HG02970 (cell line): ENCODE data around the gene TMEM181.
"Not testable (repeated sequence)": the region's sequence is repeated elsewhere in the genome, so short reads cannot be mapped to it uniquely, and the experiment has no call there.

ENCODE experiments used
- ATAC-seq: cut with Tn5 transposase; IDR thresholded peaks from one replicate; pipeline ENCODE4 v1.9.1; 2021; ENCODE audit warnings: mild to moderate bottlenecking, moderate library complexity, moderate number of reproducible peaks; ENCODE audit not compliant: unreplicated experiment, low FRiP score

TMEM181 gene

GRCh38 chr6:158618289-158618688 is 58.4 kb downstream of the TMEM181 start:
- ATAC-seq = not testable (repeated sequence)

- no peak for ATAC-seq
Observed at GRCh38 chr6:158619922-158620801, 60.3 kb downstream of the TMEM181 start.

- ATAC-seq = no peak
Observed at GRCh38 chr6:158620963-158621693, 61.2 kb downstream of the TMEM181 start.

GRCh38 chr6:158621694-158622544 is 62.0 kb downstream of the TMEM181 start:
- ATAC-seq = no peak

- ATAC-seq = no peak
Observed at GRCh38 chr6:158622545-158623190, 62.8 kb downstream of the TMEM181 start.

- no peak for ATAC-seq
Observed at GRCh38 chr6:158624684-158625682, 65.1 kb downstream of the TMEM181 start.

- no peak for ATAC-seq
Observed at GRCh38 chr6:158625881-158626305, 66.0 kb downstream of the TMEM181 start.

- no peak for ATAC-seq
Observed at GRCh38 chr6:158626360-158627167, 66.7 kb downstream of the TMEM181 start.

- no peak for ATAC-seq
Observed at GRCh38 chr6:158627168-158627939, 67.5 kb downstream of the TMEM181 start.

GRCh38 chr6:158627940-158628211 is 68.0 kb downstream of the TMEM181 start:
- ATAC-seq = no peak

- ATAC-seq = no peak
Observed at GRCh38 chr6:158628542-158628941, 68.7 kb downstream of the TMEM181 start.

- no peak for ATAC-seq
Observed at GRCh38 chr6:158629367-158630221, 69.7 kb downstream of the TMEM181 start.

GRCh38 chr6:158630938-158631616 is 71.2 kb downstream of the TMEM181 start:
- no peak for ATAC-seq

- ATAC-seq = no peak
Observed at GRCh38 chr6:158631678-158632537, 72.0 kb downstream of the TMEM181 start.

- not testable (repeated sequence) for ATAC-seq
Observed at GRCh38 chr6:158632538-158633119, 72.7 kb downstream of the TMEM181 start.
